Measurements from ENCODE around the gene ASPSCR1.

- TF ChIP-seq CTCF (IDR thresholded peaks at IDR 0.05) (no peak), POLR2AphosphoS5 (IDR thresholded peaks at IDR 0.05) (no peak), POLR2A (IDR thresholded peaks at IDR 0.05) (no peak), EP300 (IDR thresholded peaks at IDR 0.05) (no peak)
Observed at GRCh38 chr17:81976332-81977210, 858 bp upstream of the ASPSCR1 start.

All from upper lobe of left lung (tissue), 4 donors.